IPS-20b (cell line): ENCODE results near the gene CEP68.
A peak's percentile ranks its signal among the peaks of the same experiment; 100 is the strongest.

Experiments
- H3K27ac ChIP-seq: one replicate; pipeline ENCODE4 v1.5.1; 2013; ENCODE audit warnings: low read length
- H3K27me3 ChIP-seq: 2 replicates; pipeline ENCODE4 v1.6.1; 2013; ENCODE audit warnings: mild to moderate bottlenecking, low read length, inconsistent platforms; ENCODE audit not compliant: insufficient read depth
- H3K36me3 ChIP-seq: 2 replicates; pipeline ENCODE4 v1.6.1; 2013; ENCODE audit warnings: low read depth, mild to moderate bottlenecking, inconsistent platforms, low read length, moderate library complexity; ENCODE audit not compliant: insufficient read depth
- H3K4me1 ChIP-seq: 2 replicates; pipeline ENCODE4 v1.6.1; 2013; ENCODE audit warnings: mild to moderate bottlenecking, control low read depth, inconsistent platforms, low read length, moderate library complexity; ENCODE audit not compliant: insufficient read depth
- H3K4me3 ChIP-seq: 2 replicates; pipeline ENCODE4 v1.5.1; 2013; ENCODE audit warnings: mild to moderate bottlenecking, low read length, inconsistent platforms
- H3K9ac ChIP-seq: 2 replicates; pipeline ENCODE4 v1.6.1; 2013; ENCODE audit warnings: low read depth, mild to moderate bottlenecking, inconsistent platforms, low read length, moderate library complexity
- H3K9me3 ChIP-seq: 2 replicates; pipeline ENCODE4 v1.6.1; 2013; ENCODE audit warnings: mild to moderate bottlenecking, low read depth, low read length, inconsistent platforms; ENCODE audit not compliant: insufficient read depth

Gene CEP68

DNA sequence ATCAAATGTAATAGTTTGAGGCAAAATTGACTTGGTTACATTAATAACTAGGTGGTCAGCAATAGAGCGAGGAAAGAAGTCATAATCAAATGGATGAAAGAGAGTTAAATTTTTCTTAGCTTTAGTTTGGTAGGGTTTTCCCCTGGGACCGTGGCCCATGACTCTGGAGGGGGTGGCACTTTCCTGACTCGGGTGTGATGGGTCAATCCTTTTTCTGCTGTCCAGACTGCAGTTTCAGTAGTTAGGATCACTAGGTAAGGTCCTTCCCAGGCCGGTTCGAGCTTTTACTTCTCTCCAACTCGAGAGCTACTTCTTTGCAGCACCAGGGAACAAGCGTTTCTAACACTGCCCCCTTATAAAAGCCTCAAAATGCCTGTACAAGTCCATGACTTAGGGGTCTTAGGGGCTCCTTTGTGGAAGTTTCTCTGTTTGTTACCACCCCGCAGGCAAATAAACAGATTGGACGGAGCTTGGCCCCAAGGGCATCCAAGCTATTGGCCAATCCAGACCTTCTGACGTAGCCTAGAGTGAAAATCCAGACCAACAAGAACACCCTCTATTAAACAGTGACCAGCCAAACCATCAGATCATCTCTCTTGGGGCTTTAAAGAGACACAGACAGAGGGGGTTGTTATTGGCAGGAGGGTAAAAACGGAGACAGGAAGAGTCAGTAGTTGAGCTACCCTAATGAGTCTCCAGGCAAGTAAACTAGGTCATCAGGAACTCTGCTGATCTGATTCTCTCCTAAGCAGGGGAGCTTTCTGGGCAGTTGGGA, 9.4 kb upstream of the CEP68 start:
- H3K4me1 ChIP-seq: peaks cover 26% of the 10 kb centered on the region
- H3K4me3 ChIP-seq: no peak overlapping the region
- peaks cover 12% of the 10 kb centered on the region for H3K9me3 ChIP-seq
- no peaks in the 10 kb centered on the region for H3K27me3 ChIP-seq
- H3K36me3 ChIP-seq: peaks cover 17% of the 10 kb centered on the region
- H3K27ac ChIP-seq: no peak overlapping the region
- no peak overlapping the region for H3K9ac ChIP-seq

DNA sequence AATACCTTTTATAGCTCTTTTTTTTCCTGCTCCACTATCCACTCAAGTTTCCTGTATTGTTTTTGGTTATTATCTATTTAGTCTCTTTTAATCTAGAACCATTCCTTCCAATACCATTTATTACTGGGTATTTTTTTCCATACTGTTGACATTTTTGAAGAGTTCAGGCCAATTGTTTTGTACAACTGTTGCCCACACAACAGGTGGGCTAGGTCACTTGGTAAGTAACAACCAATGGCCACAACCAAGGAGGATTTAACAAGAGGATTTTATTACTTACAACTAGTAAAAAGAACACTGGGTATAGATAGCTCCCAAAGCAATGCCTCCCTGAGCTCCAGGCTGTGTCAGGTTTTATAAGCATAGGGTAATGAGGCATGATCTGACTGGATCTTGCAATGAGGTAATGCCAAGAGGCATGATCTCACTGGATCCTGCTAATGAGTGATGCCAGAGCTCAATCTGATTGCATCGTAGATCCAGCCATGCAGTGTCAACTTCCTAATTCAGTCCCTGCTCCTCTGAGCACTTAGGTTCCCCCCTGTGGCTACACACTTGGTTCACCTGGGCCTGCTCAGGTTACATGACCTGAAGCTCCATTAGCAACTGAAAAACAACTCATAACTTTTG, 7.1 kb upstream of the CEP68 start:
- H3K4me1 ChIP-seq: peaks cover 26% of the 10 kb centered on the region
- H3K27me3 ChIP-seq: no peaks in the 10 kb centered on the region
- peak overlapping the region; percentile 26 for H3K27ac ChIP-seq
- no peak overlapping the region for H3K4me3 ChIP-seq
- peaks cover 13% of the 10 kb centered on the region for H3K36me3 ChIP-seq
- H3K9me3 ChIP-seq: peaks cover 12% of the 10 kb centered on the region
- H3K9ac ChIP-seq: no peak overlapping the region

GRCh38 chr2:65050931-65051330, 5.3 kb upstream of the CEP68 start:
- Histone ChIP-seq H3K4me3 (no peak overlapping the region), H3K9ac (no peak overlapping the region), H3K9me3 (peaks cover 12% of the 10 kb centered on the region), H3K36me3 (peaks cover 10% of the 10 kb centered on the region), H3K4me1 (peaks cover 17% of the 10 kb centered on the region), H3K27me3 (no peaks in the 10 kb centered on the region), H3K27ac (no peak overlapping the region)

GRCh38 chr2:65053199-65053598, 3.0 kb upstream of the CEP68 start:
- no peak overlapping the region for H3K9ac ChIP-seq
- no peak overlapping the region for H3K4me3 ChIP-seq

DNA sequence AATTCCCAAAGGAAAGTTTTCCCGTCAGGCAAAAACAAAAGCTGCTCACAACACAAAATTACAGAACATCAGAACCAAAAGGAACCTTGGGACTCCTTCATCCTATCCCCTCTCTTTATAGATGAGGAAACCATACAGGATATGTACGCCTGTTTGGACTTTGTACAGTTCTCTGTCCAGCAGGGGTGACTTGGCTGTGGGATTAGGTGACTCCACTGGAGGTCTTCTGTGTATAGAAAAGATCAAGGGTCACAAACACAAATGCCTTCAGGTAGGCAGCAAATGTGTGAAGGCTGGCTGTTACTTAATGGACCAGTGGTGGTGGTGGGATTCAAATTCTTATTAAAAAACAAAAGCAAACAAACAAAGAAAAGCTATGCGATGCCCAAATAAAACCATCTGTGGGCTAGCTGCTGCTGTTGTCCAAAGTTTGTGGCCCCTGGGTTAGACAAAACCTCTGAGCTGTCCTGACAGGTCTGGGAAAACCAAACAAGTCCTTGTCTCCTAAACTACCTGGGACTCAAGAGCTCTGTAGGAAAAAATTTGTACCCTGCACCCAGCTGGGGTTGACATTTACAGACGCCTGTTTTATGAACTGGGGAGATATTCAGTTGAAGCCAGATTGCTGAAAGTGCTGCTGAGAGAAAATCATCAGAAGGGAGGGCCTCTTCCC, 1.3 kb upstream of the CEP68 start:
- no peak overlapping the region for H3K27ac ChIP-seq
- no peaks in the 10 kb centered on the region; the same call in 1 of the 2 replicates for H3K36me3 ChIP-seq
- peak overlapping the region; percentile 84; the same call in 1 of the 2 replicates for H3K4me3 ChIP-seq
- no peaks in the 10 kb centered on the region for H3K27me3 ChIP-seq
- no peaks in the 10 kb centered on the region for H3K9me3 ChIP-seq
- no peak overlapping the region for H3K9ac ChIP-seq
- H3K4me1 ChIP-seq: peaks cover 5% of the 10 kb centered on the region

More at GRCh38 chr2:65053199-65053598, 3.0 kb upstream of the CEP68 start:
- Histone ChIP-seq H3K27me3 (no peaks in the 10 kb centered on the region), H3K9me3 (peaks cover 8% of the 10 kb centered on the region), H3K27ac (no peak overlapping the region), H3K4me1 (peaks cover 15% of the 10 kb centered on the region), H3K36me3 (peaks cover 2% of the 10 kb centered on the region; the same call in 1 of the 2 replicates)

- Histone ChIP-seq H3K9me3 (no peaks in the 10 kb centered on the region), H3K9ac (peak overlapping the region; percentile 75; the same call in 1 of the 2 replicates), H3K27ac (no peak overlapping the region), H3K4me1 (peaks cover 5% of the 10 kb centered on the region; the same call in 1 of the 2 replicates), H3K4me3 (peak overlapping the region; percentile 84), H3K27me3 (no peaks in the 10 kb centered on the region), H3K36me3 (no peaks in the 10 kb centered on the region; the same call in 1 of the 2 replicates)
Measured at GRCh38 chr2:65055422-65056214, 598 bp upstream of the CEP68 start.

- H3K27ac ChIP-seq: no peak overlapping the region
- H3K4me1 ChIP-seq: peaks cover 5% of the 10 kb centered on the region; the same call in 1 of the 2 replicates
- peak overlapping the region; percentile 90 for H3K9ac ChIP-seq
- H3K4me3 ChIP-seq: peak overlapping the region; percentile 84
- no peaks in the 10 kb centered on the region for H3K9me3 ChIP-seq
- H3K27me3 ChIP-seq: no peaks in the 10 kb centered on the region
- no peaks in the 10 kb centered on the region; the same call in 1 of the 2 replicates for H3K36me3 ChIP-seq
Measured at GRCh38 chr2:65057054-65057375, 799 bp downstream of the CEP68 start.

GRCh38 chr2:65057391-65058052, 1.3 kb downstream of the CEP68 start:
- peak overlapping the region; percentile 90; the same call in 1 of the 2 replicates for H3K9ac ChIP-seq
- no peaks in the 10 kb centered on the region; the same call in 1 of the 2 replicates for H3K36me3 ChIP-seq
- peaks cover 5% of the 10 kb centered on the region; the same call in 1 of the 2 replicates for H3K4me1 ChIP-seq
- H3K4me3 ChIP-seq: peak overlapping the region; percentile 84
- H3K9me3 ChIP-seq: no peaks in the 10 kb centered on the region
- H3K27ac ChIP-seq: no peak overlapping the region
- H3K27me3 ChIP-seq: no peaks in the 10 kb centered on the region

DNA sequence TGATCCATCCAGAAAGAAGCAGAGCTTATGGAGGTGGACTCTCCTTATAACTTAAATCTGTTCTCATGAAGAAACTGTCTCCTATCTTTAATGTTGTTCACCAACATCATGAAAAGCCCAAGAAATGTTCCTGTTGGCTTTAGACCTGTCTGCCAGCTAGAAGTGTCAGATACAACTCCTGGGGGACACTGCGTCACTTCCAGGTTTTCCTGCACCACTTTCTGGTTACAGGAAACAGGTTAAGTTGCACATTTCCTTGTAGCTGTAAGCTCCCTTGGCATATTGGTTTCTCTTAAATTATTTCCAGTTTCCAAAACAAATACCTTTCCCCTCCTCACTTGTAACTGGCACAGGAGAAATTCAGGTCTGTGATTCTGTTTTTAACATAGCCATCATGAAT, 2.9 kb downstream of the CEP68 start:
- Histone ChIP-seq H3K27me3 (no peaks in the 10 kb centered on the region), H3K9me3 (no peaks in the 10 kb centered on the region), H3K36me3 (no peaks in the 10 kb centered on the region; the same call in 1 of the 2 replicates), H3K4me3 (no peak overlapping the region), H3K27ac (no peak overlapping the region), H3K9ac (no peak overlapping the region), H3K4me1 (peaks cover 5% of the 10 kb centered on the region; the same call in 1 of the 2 replicates)

DNA sequence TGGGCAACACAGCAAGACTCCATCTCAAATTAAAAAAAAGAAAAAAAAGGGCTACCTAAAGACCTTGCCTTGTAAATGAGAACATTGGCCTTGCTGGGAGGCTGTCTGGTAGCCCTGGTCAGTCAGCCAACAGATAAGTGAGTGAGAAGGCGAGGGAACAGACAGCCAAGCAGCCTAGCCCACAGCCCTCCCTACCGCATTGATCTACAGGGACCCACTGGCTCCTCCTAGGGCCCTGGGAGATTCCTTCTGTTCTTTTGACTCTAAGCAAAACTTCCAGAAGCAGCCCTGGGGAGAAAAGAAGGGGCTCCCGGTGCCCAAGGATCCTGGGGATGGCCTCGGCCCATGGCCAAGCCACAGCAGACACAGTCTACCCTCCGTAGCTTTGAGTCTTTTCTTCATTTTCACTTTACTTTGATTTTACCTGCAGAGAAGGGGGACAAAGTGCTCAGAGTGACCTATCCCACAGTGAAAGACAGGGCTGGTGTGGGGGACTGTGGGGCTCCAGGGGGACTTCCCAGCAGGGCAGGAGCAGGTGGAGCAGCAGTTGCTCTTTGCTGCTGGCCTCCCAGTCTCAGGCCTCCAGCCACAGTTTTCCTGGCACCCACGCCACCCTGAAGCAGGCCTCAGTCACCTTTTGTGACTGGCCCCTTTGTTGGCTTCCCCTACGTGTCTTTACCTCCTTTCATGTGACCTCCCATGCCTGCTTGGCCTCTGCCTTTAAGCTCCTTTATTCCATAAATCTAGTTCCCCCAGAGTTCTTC, 5.1 kb downstream of the CEP68 start:
- no peaks in the 10 kb centered on the region for H3K27me3 ChIP-seq
- H3K4me1 ChIP-seq: peaks cover 7% of the 10 kb centered on the region; the same call in 1 of the 2 replicates
- H3K36me3 ChIP-seq: no peaks in the 10 kb centered on the region; the same call in 1 of the 2 replicates
- no peaks in the 10 kb centered on the region for H3K9me3 ChIP-seq
- no peak overlapping the region for H3K9ac ChIP-seq
- H3K4me3 ChIP-seq: no peak overlapping the region
- H3K27ac ChIP-seq: no peak overlapping the region
